ENCODE data around the gene CRY2.

DNA sequence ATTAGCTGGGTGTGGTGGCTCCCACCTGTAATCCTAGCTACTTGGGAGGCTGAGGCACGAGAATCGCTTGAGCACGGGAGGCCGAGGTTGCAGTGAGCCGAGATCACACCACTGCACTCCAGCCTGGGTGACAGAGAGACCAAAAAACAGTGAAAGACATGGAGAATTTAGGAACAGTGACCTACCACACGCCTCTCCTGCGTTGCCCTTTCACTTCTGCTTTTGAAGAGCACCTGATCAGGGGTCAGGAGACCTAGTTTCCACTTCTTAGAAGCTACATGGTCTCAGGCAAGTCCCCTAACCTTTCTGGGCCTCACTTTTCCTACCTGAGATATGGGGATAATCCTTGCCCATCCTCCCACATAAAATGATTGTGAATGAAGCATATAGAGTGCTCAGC lies 30.1 kb upstream of the CRY2 start:
- TF ChIP-seq, protein P1, sequence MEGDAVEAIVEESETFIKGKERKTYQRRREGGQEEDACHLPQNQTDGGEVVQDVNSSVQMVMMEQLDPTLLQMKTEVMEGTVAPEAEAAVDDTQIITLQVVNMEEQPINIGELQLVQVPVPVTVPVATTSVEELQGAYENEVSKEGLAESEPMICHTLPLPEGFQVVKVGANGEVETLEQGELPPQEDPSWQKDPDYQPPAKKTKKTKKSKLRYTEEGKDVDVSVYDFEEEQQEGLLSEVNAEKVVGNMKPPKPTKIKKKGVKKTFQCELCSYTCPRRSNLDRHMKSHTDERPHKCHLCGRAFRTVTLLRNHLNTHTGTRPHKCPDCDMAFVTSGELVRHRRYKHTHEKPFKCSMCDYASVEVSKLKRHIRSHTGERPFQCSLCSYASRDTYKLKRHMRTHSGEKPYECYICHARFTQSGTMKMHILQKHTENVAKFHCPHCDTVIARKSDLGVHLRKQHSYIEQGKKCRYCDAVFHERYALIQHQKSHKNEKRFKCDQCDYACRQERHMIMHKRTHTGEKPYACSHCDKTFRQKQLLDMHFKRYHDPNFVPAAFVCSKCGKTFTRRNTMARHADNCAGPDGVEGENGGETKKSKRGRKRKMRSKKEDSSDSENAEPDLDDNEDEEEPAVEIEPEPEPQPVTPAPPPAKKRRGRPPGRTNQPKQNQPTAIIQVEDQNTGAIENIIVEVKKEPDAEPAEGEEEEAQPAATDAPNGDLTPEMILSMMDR (IDR thresholded peaks at IDR 0.05; ENCODE audit: low read depth, low read length) = no peak
- no peak for TF ChIP-seq POLR2A (IDR thresholded peaks at IDR 0.05; ENCODE audit: extremely low read depth, insufficient read length)
